NCI-H1048 (cell line): ENCODE results near the gene FMO3.

Source experiments
- DNase-seq: peaks from one replicate; lab custom pipeline; 2025; lab: John Stamatoyannopoulos, UW

The FMO3 gene

DNA sequence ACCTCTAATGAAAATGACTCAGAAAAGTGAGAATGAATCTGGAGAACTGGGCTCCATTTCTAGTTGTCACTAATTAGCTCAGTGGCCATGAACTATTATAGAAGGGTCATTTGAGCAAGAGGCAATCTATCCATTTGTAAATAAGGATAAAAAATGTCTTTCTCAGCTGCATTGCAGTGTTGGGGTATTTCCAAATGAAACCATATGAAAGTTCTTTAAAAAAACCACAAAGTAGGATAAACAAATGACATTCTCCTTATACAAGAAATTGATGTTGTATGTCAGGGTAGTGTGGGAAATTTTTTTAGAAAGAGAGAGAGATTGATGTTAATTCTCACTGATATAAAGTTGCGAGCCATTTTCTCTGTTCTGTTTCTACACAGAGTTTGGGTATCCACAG is 26.0 kb downstream of the FMO3 start:
- no peak for DNase-seq

- DNase-seq = no peak
These were observed 26.4 kb downstream of the FMO3 start for GRCh38 chr1:171117085-171117484.

DNA sequence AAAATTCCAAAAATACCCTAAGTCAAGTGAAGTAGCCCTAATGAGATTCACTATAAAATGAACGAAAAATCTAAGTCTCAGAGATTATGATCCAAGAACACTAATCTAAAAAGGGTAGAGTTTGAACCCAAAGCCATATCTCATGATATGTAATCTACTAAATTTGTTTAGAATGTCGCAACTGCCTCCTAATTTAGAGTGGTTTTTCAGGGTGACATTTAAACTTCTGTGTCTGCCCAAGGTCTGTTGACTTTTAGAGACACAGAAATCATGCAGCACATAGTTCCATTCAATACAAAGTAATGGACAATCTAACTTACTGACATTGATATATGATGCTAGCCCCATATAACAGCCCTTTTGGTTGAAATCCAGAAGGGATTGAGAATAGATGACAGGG is 28.9 kb downstream of the FMO3 start:
- DNase-seq = no peak

DNA sequence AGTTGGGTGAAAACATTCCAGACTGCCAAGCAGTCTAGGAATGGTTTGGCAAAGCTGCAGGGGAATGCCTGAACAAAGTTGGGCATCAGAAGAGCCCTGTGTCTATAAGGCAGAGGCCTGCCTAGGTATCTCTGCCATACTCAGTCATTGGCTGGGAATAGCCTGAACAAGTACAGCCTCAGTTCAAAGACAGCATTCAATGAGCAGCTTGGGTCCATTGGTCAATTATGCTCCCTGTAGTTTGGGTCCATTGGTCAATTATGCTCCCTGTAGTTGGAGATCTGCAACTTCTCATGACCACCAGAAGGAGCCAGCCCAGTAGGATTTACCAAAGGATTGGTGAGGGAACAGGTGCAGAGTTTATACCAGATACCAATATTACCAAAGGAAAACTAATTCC is 31.6 kb downstream of the FMO3 start:
- no peak for DNase-seq

GRCh38 chr1:171122893-171123292 is 32.2 kb downstream of the FMO3 start:
- DNase-seq = no peak

DNA sequence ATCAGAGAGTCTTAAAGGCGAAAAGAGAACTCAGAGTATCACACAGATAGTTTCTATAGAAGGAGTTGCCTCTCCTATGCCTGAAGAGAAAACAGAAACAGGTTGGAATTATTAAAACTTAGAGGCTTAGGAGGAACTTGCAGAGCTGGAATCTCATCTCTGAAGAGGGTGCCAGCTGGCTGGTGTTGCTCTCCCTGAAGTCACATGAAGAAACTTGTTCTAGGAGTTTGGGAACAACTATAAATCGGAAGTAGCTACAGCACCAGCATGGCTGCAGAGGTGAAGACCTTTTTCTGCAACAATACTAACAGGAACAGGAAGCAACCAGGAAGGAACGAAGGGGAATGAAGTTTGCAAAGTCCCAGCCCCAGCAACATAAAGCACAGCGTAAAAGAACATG is 35.8 kb downstream of the FMO3 start:
- no peak for DNase-seq

DNA sequence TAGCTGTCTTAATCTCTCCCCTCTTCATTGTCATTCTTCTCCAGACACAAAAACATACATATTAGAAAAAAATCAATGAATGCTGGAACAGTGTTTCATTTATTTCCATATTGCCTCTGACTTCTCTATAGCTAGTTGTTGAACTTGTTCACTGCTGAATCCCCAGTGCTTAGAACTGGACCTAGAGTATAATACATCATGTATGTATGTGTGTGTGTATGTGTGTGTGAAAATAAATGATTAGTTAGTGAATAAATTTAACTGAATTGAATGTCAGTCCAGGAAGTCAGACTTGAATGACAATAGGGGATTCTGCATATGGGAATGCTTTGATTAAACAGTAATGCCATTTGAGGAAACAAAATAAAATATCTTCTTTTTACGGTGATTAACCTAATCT is 36.4 kb downstream of the FMO3 start:
- DNase-seq = no peak

DNA sequence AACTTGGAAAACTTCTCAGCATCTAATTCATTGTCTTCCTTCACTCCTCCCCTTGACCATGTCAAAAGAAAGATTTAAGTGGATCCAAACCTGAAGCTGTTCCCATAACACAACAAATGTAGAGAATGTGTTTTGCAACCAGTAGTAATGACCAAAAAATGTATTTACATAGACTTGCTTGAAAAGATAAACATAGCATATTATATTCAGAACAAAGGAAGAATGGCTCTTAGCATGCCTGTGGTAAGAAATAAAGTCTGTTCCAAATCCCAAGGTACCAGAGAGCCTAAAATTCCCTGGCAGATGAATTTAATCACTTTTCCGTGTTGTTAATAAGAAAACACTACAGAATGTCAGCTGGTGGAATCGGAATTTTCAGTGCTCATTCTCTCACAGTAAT is 36.8 kb downstream of the FMO3 start:
- DNase-seq = no peak

DNA sequence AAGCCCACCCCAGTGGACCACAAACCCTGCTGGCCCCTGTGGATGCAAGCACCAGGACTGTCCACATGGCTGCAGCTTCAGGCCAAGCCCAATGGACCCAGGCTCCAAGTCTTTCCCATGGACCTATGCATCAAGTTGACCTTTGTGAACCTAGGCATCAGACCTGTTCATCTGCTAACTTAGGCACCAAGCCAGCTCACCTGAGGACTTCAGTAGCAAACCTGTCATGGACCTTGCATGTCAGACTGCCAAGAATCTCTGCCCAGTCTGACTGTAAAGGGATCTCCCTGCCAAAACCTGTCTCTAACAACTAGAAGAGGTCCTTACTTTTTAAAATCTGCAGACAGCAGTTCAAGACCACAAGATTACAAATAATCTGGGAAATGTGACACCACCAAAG is 37.8 kb downstream of the FMO3 start:
- DNase-seq = no peak

- no peak for DNase-seq
These were observed 43.7 kb downstream of the FMO3 start for GRCh38 chr1:171134204-171134923.

GRCh38 chr1:171137580-171137979 is 46.9 kb downstream of the FMO3 start:
- no peak for DNase-seq

DNA sequence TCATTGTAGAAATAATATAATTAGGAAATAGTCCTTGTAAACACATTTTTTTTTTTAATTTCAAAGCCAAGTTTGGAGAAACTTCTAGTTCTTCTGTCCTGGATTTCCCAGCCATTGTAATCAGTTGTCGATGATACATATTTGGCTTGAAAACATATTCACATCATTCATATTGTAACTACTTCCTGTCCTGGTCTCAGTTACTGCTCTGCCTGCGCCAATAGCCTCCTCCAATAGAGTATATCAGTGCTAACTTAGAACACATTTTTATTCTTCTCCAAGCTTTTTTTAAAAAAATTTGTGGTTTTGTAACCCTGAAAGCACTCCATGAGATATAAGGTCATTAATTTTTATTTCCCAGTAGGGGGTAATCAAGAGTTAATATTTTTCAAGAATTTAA is 48.3 kb downstream of the FMO3 start:
- no peak for DNase-seq

DNA sequence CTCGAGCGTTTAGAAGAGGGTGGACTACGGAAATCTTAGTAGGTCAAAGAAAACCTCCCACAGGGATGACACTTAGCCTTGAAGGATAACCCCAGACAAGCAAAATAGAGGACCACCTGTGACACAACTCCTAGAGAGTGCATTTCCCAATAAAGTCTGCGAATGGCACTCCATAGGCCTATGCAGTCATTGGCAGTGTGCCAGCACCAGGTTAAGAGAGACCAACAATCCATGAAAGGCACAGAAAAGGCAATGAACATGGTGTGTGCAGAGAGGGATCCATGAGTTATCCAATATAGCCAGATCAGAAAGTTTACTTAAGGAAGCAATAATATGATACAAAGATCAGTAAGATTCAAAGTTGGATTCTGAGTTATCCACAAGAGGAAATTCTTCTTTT is 49.2 kb downstream of the FMO3 start:
- no peak for DNase-seq

DNA sequence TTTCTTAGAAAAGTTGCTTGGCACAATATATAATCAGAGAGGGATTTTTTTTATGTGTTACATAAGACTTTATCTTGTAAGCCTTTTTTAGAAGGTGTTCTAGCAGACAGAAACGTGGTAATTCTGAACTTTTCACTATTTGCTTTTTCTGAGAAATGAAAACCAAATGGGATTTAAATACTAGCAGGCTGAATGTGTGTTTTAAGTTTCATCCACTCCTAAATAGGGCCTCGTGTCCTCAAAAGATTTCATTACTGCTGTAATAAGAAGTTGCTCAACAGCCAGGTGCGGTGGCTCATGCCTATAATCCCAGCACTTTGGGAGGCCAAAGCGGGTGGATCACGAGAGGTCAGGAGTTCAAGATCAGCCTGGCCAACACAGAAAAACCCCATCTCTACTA is 49.7 kb downstream of the FMO3 start:
- DNase-seq = no peak

DNA sequence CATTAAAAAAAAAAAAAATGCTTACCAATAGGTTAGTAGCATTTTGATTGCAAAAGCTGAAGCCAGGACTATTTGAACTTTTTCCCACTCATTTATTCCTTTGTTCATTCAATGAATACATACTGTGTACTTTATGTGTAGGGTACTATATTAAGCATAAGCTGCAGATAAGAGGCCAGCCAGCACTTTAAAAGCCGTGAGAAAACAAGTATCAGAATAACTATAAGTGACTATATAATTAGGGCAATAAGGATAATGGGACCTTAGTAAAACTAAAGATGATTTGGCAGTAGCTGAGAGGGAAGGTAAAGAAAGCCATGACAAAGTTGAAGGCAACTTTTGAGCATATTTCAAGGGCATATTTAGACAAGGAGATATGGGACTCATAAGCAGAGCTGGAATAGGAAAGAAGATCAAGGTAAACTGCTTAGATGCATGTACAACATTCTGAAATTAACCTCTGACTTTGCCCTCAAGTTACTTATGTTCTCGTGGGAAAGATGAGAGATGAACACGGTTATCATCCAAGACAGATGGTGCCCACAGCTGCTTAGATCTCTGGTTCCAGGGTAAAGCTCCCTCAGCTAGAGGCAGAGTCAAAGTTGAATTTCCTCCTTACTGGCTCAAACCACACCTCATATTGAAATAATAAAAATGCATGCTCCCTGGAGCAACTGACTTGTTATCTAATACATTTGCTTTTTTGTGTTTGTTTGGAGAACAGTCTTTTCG is 50.4 kb downstream of the FMO3 start:
- DNase-seq = no peak

- DNase-seq = no peak
These were observed 51.1 kb downstream of the FMO3 start for GRCh38 chr1:171141688-171142415.

DNA sequence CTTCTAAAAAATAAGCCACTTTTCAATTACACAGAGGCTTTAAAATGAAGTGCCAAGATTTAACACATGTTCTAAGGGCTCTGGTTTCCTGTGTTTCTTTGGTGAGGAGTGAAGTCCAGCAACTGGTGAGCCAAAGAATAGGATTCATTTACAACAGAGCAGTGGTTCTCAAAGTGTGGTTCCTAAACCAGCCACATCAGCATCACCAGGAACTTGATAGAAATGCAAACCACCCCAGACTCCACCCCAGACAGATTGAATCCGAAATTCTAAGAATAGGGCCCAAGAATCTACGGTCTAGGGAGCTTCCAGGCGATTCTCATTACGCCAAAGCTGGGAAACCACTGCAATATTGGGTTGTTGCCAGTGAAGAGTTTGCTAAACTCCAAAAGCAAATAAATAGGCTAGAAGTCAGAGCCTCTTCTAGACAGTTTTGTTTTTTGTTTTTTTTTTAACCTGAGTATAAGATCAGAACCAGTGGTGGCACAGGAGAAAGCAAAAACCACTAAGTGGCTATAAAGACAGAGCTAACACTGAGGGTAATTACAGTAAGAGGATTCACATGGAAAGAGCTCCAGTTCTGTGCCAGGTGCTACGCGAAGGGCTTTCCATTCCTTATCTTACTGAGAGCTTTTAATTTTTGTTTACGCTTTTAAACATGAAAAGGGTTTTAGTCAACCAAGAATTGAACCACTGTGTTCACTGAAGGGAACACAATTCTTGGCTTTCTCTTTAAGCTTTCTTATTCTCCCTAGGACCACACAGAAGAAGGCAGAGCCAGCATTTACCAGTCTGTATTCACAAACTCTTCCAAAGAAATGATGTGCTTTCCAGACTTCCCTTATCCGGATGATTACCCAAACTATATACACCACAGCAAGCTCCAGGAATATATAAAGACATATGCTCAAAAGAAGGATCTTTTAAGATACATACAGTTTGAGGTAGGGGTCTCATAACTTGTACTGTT is 52.0 kb downstream of the FMO3 start:
- no peak for DNase-seq

GRCh38 chr1:171150156-171150555 is 59.5 kb downstream of the FMO3 start:
- no peak for DNase-seq

DNA sequence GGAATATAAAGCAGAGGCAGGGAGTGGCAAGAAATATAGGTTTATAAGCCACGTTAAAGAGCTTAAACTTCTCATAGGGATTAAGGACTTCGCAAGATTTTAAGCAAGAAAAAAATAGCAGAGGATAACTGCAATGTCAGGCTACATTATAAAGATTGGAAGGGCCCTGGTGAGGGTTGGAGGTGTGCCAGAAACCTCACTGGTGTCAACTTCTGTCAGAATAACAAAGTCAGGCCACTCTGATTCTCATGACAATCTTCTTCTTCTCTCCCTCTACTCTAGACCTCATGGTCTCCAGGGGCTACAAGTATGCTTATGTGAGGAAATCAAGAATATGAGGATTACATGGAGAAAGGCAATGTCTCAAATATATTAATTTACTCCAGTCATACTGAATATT is 61.8 kb downstream of the FMO3 start:
- no peak for DNase-seq

DNA sequence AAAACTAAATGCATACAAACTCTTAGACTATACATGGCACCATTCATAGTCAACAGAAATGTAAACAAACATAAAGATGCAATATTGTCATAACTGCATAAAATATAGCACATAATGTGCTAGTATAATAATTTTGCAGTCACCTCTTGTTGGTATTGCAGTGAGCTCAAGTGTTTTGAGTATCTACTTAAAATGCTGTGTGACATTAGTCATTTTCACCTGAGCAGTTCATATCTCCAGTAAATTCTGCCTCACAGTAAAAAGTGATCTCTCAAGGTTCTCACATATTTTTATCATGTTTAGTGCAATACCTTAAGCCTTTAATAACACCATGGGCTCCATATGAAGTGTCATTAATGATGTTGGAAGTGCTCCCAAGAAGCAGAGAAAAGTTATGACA is 64.8 kb downstream of the FMO3 start:
- DNase-seq = no peak

GRCh38 chr1:171158096-171158495 is 67.4 kb downstream of the FMO3 start:
- no peak for DNase-seq

DNA sequence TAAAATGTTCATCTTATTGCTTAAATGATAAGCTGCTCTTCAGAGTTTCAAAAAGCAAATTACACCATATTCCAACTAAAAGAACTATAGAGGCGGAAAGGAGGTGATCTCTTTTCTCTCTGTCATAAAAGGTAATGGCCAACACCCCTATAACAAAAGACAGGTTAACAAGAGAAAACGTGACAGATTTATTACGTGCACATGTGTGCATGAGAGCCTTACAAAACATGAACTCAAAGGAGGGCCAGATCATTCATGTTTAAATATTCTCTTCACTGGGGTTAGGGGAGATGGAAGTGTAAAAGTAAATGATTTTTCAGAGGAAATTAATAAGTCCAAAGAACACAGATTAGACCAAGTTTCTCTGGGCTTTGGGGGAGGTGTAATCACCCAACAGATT is 67.8 kb downstream of the FMO3 start:
- no peak for DNase-seq
